Astrocyte of the spinal cord (primary cell): ENCODE measurements around the gene KCNJ6.
A peak's percentile ranks its signal among the peaks of the same experiment; 100 is the strongest.

ENCODE experiments used
- DNase-seq: peaks from one replicate; pipeline ENCODE4 v3.0.0; 2011; ENCODE audit warnings: low read depth, low spot score
- H3K4me3 ChIP-seq: 2 replicates; pipeline ENCODE4 v1.5.1; 2011; ENCODE audit warnings: low read depth, mild to moderate bottlenecking, low read length, moderate library complexity
- in situ Hi-C: cut with HindIII; loops from 2 replicates; pipeline ENCODE4 v1.10.0; 2017; ENCODE audit warnings: low sequenced_read_pairs
- TF ChIP-seq, protein P1 (sequence below): IDR thresholded peaks from 2 replicates; pipeline ENCODE4 v1.5.1; 2012; ENCODE audit warnings: low read depth, mild to moderate bottlenecking, low read length, inconsistent platforms

Gene KCNJ6

DNA sequence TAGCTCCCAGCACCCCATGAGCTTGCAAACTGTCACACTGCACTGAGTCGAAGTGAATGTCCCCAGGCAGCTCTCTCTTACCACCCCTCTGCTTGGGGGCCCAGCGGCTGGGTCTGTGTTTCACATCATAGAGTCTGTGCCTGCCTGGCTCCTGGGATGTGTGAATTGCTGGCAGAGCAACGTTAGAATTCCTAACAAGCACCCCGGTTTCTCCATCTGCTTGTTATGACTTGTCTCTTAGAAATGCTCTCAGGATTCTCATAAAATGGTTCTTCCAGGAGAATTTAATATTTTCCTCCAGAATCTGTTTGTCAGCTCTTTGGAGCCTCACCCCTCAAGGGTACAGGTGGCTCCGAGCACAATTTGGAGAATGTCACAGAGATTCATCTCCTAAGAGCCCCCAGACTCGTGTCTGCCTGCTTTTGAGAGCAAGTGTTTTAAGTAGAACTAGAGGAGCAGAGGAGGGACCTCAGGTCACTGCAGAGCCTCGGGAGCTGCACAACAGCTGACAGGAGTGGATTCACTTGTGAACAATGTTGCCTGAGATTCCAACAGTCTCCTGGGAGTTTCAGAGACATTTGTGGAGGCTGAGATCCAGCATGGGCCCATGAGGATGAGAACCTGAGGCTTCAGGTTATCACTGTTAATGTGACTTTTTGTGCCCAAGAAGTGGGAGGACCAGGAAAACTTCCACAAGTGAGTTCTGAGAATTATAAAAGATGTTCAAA lies 131.5 kb downstream of the KCNJ6 start:
- DNase-seq = no peak
- TF ChIP-seq, protein P1, sequence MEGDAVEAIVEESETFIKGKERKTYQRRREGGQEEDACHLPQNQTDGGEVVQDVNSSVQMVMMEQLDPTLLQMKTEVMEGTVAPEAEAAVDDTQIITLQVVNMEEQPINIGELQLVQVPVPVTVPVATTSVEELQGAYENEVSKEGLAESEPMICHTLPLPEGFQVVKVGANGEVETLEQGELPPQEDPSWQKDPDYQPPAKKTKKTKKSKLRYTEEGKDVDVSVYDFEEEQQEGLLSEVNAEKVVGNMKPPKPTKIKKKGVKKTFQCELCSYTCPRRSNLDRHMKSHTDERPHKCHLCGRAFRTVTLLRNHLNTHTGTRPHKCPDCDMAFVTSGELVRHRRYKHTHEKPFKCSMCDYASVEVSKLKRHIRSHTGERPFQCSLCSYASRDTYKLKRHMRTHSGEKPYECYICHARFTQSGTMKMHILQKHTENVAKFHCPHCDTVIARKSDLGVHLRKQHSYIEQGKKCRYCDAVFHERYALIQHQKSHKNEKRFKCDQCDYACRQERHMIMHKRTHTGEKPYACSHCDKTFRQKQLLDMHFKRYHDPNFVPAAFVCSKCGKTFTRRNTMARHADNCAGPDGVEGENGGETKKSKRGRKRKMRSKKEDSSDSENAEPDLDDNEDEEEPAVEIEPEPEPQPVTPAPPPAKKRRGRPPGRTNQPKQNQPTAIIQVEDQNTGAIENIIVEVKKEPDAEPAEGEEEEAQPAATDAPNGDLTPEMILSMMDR = no peak
- in situ Hi-C loops = no loop called here
- no peak overlapping the region for H3K4me3 ChIP-seq

DNA sequence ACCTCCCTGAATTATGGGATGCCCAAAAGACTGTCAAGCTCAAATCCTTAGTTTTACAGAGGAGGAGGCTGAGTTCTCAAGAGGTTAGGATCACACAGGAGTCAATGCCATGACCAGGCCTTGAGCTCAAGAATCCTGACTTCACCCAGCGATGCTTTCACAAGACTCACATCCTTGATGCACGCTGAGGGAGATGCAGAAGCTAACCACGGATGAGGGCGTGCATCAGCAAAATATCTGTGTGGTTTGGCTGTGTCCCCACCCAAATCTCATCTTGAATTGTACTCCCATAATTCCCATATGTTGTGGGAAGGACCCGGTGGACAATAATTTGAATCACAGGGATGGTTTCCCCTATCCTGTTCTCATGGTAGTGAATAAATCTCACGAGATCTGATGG lies 133.2 kb downstream of the KCNJ6 start:
- DNase-seq = peak; percentile 33
- no peak overlapping the region for H3K4me3 ChIP-seq
- in situ Hi-C loops = no loop called here
- TF ChIP-seq, protein P1 = no peak

DNA sequence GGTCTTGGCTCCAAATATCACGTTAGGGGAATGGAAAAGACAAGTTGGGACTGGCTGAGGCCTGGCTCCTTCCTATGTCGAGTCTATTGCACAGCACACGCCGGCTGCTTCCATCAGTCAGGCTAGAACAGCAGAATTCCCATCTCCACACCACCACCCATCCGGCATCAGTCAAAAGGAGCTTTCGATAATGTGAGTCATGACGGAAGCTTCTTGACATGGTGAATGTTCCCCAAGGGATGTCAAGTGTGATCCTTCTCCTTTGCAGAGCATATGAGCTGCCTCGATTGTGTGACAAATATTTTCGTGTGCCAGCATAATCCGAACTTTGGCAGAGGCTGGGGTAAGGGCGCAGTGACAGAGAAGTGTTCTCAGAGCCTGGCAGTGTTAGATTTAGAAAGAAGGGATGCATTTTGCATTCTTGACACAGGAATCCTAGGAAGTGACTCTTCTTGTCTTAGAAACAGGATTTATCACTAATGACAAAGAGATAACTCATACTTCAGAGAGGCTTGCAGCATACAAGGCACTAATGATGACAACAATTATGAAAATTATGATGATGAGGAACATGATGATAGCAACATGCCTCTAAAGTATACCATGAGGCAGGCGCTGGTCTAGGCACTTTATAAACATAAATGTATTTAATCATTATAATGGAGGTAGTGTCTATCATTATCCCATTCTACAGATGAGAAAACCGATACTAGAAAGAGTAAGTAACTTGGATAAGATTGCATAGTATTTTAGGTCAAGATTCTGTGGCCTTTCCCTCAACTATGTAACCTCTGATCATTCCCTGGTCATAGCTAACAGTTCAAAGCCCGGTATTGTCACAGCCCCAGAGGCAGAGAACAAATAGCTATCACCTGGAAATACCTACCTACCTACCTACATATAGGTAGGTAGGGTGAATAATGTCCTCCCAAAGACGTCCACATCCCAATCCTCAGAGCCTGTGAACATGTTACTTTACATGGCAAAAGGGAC lies 135.0 kb downstream of the KCNJ6 start:
- no peak overlapping the region for H3K4me3 ChIP-seq
- in situ Hi-C loops = no loop called here
- DNase-seq = no peak
- TF ChIP-seq, protein P1 = no peak

DNA sequence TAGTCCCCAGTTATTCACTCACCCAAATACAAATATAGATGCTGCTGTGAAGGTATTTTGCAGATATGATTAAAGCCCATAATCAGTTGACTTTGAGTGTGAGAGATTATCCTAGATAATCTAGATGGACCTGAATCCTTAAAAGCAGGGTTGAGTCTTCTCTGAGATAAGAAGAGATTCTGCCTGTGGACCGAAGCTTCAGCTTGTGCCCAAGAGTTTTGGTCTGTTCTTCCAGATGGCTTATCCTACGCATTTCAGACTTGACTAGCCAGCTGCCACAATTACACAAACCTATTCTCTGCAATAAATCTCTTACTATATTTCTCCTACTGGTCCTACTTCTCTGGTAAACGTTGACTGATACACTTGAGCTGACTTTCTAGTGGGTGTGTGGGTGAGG lies 145.1 kb downstream of the KCNJ6 start:
- in situ Hi-C loops = no loop called here
- no peak for DNase-seq
- H3K4me3 ChIP-seq = no peak overlapping the region
- TF ChIP-seq, protein P1 = no peak

DNA sequence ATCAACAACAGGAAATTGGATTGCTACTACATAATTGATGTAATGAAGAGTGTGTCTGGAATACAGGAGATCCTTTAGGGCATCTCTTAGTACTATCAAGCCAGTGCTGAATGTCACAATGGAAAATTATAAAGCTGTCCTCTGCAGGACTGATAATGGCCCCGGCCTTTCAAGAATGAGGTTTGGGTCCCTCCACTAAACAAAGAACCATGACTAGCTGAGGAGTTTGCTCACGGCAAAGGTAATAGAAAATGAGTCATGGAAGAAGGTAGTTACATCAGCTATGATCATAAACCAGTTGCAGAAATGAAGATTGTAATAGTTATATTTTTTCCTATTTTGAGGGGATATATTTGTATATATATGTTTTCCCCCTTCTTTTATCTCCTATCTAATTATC lies 145.8 kb downstream of the KCNJ6 start:
- DNase-seq = no peak
- TF ChIP-seq, protein P1 = no peak
- in situ Hi-C loops = no loop called here
- H3K4me3 ChIP-seq = no peak overlapping the region

DNA sequence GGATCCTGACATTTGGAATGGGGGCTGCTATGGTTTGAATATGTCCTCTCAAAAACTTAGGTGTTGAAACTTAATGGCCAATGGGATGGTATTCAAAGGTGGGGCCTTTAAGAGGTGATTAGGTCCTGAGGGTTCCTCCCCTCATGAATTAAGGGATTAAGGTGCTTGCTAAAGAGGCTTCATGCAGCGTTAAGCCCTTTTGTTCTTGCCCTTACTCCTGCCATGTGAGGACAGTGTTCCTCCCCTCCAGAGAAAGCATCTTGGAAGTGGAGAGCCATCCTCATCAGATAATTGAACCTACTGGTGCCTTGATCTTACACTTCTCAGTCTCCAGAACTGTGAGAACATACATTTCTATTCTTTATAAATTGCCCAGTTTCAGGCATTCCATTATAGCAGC lies 146.6 kb downstream of the KCNJ6 start:
- TF ChIP-seq, protein P1 = no peak
- no peak for DNase-seq
- no peak overlapping the region for H3K4me3 ChIP-seq
- in situ Hi-C loops = no loop called here
